Kidney glomerular epithelial cell (primary cell): ENCODE results near the gene CES4A.
"Not testable (repeated sequence)": the region's sequence is repeated elsewhere in the genome, so short reads cannot be mapped to it uniquely, and the experiment has no call there.

Source experiments
- DNase-seq: peaks from one replicate; lab custom pipeline; 2025; lab: John Stamatoyannopoulos, UW

Gene CES4A

GRCh38 chr16:66956154-66956457, 32.3 kb upstream of the CES4A start:
- not testable (repeated sequence) for DNase-seq

GRCh38 chr16:66958857-66959703, 29.3 kb upstream of the CES4A start:
- no peak for DNase-seq

- no peak for DNase-seq
Observed at GRCh38 chr16:66959704-66960161, 28.7 kb upstream of the CES4A start.

- DNase-seq, result no peak
Observed at GRCh38 chr16:66960270-66960669, 28.1 kb upstream of the CES4A start.

GRCh38 chr16:66961065-66961744, 27.2 kb upstream of the CES4A start, which contains the start of gene CES3:
Gene CES3, plus strand, starts transcription at chr16:66961266. Its CDS starts 42 bp downstream, at chr16:66961308.
- peak; percentile 43 for DNase-seq

- no peak for DNase-seq
Observed at GRCh38 chr16:66961914-66962313, 26.5 kb upstream of the CES4A start.

GRCh38 chr16:66964049-66964448, 24.3 kb upstream of the CES4A start:
- no peak for DNase-seq

- no peak for DNase-seq
Observed at GRCh38 chr16:66968847-66969246, 19.5 kb upstream of the CES4A start.

GRCh38 chr16:66970775-66971720, 17.3 kb upstream of the CES4A start:
- DNase-seq, result peak; percentile 95

GRCh38 chr16:66972983-66973382, 15.4 kb upstream of the CES4A start:
- DNase-seq, result no peak

- no peak for DNase-seq
Observed at GRCh38 chr16:66973716-66974115, 14.7 kb upstream of the CES4A start.

GRCh38 chr16:66974156-66974931, 14.0 kb upstream of the CES4A start:
- not testable (repeated sequence) for DNase-seq

GRCh38 chr16:66974932-66975246, 13.5 kb upstream of the CES4A start:
- DNase-seq, result not testable (repeated sequence)

GRCh38 chr16:66975302-66975893, 13.0 kb upstream of the CES4A start:
- DNase-seq, result no peak

- DNase-seq, result no peak
Observed at GRCh38 chr16:66976746-66977145, 11.6 kb upstream of the CES4A start.

GRCh38 chr16:66977341-66978113, 10.9 kb upstream of the CES4A start:
- DNase-seq, result peak; percentile 75

GRCh38 chr16:66979011-66979717, 9.2 kb upstream of the CES4A start:
- DNase-seq, result no peak

GRCh38 chr16:66983033-66983432, 5.4 kb upstream of the CES4A start:
- DNase-seq, result no peak

- DNase-seq, result no peak
Observed at GRCh38 chr16:66984892-66985311, 3.5 kb upstream of the CES4A start.

- DNase-seq, result no peak
Observed at GRCh38 chr16:66986559-66986958, 1.8 kb upstream of the CES4A start.
